Measurements from ENCODE around the gene AHCYL1. TPM values are rescaled to one million over a fixed set of nuclear protein-coding genes. Genes with fewer than 3 reads are reported as not detected.

Gene AHCYL1
- total and polyA plus RNA-seq, 4 donors = 24.9 to 40.7 (median 30.3) TPM

- no peaks in the 10 kb centered on the region for H3K36me3 ChIP-seq (ENCODE audit: control insufficient read depth in 4 of 4, insufficient read depth in 3 of 4, low read depth in 1 of 4, low read length in 3 of 4)
- WGBS = 89% methylated on average over 5 of the region's 5 CpGs
- peaks cover 0 to 24% (median 14%) of the 10 kb centered on the region in 4 donors for H3K4me1 ChIP-seq (ENCODE audit: control insufficient read depth in 4 of 4, insufficient read depth in 4 of 4, low read length in 3 of 4)
- H3K9ac ChIP-seq (ENCODE audit: low read depth in 1 of 2, low read length in 2 of 2) = no peak overlapping the region
- no peaks in the 10 kb centered on the region for H3K27me3 ChIP-seq (ENCODE audit: control insufficient read depth in 4 of 4, insufficient read depth in 4 of 4, low read length in 3 of 4)
- DNase-seq (ENCODE audit: low spot score) = no peak
- H3K27ac ChIP-seq (ENCODE audit: low read depth in 1 of 2, low read length in 2 of 2) = no peak overlapping the region
- H3K4me3 ChIP-seq (ENCODE audit: low read depth in 1 of 3, low read length in 3 of 3) = no peak overlapping the region
- no peaks in the 10 kb centered on the region for H3K9me3 ChIP-seq (ENCODE audit: control insufficient read depth in 4 of 4, low read length in 3 of 4)
- no peak for TF ChIP-seq ATF3 (IDR thresholded peaks at IDR 0.05)
- no peak for TF ChIP-seq GABPA (IDR thresholded peaks at IDR 0.05 in 1 of 2, conservative IDR thresholded peaks at IDR 0.05 in 1 of 2)
These were observed 11.9 kb downstream of the AHCYL1 start for GRCh38 chr1:109996476-109996875.

- Histone ChIP-seq H3K4me1 (ENCODE audit: control insufficient read depth in 4 of 4, insufficient read depth in 4 of 4, low read length in 3 of 4) (peaks cover 0 to 24% (median 14%) of the 10 kb centered on the region in 4 donors), H3K9me3 (ENCODE audit: control insufficient read depth in 4 of 4, low read length in 3 of 4) (no peaks in the 10 kb centered on the region), H3K9ac (ENCODE audit: low read depth in 1 of 2, low read length in 2 of 2) (no peak overlapping the region), H3K4me3 (ENCODE audit: low read depth in 1 of 3, low read length in 3 of 3) (no peak overlapping the region), H3K27me3 (ENCODE audit: control insufficient read depth in 4 of 4, insufficient read depth in 4 of 4, low read length in 3 of 4) (no peaks in the 10 kb centered on the region), H3K36me3 (ENCODE audit: control insufficient read depth in 4 of 4, insufficient read depth in 3 of 4, low read depth in 1 of 4, low read length in 3 of 4) (no peaks in the 10 kb centered on the region), H3K27ac (ENCODE audit: low read depth in 1 of 2, low read length in 2 of 2) (no peak overlapping the region)
- WGBS = 81% methylated on average over 7 of the region's 7 CpGs
- no peak for DNase-seq (ENCODE audit: low spot score)
- no peak for TF ChIP-seq EGR1 (IDR thresholded peaks at IDR 0.05; ENCODE audit: low read depth in 2 of 2)
- TF ChIP-seq YY1 (IDR thresholded peaks at IDR 0.05) = no peak
- no peak for TF ChIP-seq RAD21 (IDR thresholded peaks at IDR 0.05)
- TF ChIP-seq ZBTB33 (IDR thresholded peaks at IDR 0.05) = no peak
- TF ChIP-seq MAX (IDR thresholded peaks at IDR 0.05) = no peak
- no peak for TF ChIP-seq RXRA (IDR thresholded peaks at IDR 0.05)
- TF ChIP-seq JUND (IDR thresholded peaks at IDR 0.05) = no peak
- TF ChIP-seq REST (IDR thresholded peaks at IDR 0.05) = no peak
- no peak for TF ChIP-seq ATF3 (IDR thresholded peaks at IDR 0.05)
- no peak for TF ChIP-seq FOXA1 (IDR thresholded peaks at IDR 0.05)
- TF ChIP-seq NR2F2 (IDR thresholded peaks at IDR 0.05) = no peak
- no peak for TF ChIP-seq FOXA2 (IDR thresholded peaks at IDR 0.05)
- TF ChIP-seq HNF4G (IDR thresholded peaks at IDR 0.05) = no peak
These were observed 12.8 kb downstream of the AHCYL1 start for GRCh38 chr1:109997204-109997866.
